Left forelimb (tissue), 1 donor: ENCODE data around the gene TTC21A.
"Not testable (repeated sequence)": the region's sequence is repeated elsewhere in the genome, so short reads cannot be mapped to it uniquely, and the experiment has no call there.

Experiments
- DNase-seq: peaks from one replicate; pipeline ENCODE4 v3.0.0-alpha.2; 2018; ENCODE audit warnings: low spot score

Gene TTC21A

GRCh38 chr3:39150803-39151631 lies 43.5 kb downstream of the TTC21A start:
- no peak for DNase-seq

DNA sequence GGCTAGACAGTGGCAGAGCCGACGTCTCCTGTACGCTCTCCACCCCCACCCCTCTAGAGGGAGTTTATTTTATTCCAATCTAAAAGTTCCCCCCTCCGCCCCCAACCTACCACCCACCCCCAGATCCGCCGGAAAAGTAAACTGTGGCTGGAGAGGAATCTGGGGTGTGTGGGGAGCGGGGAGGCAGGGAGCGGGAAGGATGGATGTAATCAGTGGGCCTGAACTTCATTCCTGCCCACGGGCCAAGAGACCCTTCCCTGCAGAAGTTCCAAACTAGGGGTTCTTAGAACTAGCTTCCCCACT lies 46.4 kb downstream of the TTC21A start:
- DNase-seq, result no peak

DNA sequence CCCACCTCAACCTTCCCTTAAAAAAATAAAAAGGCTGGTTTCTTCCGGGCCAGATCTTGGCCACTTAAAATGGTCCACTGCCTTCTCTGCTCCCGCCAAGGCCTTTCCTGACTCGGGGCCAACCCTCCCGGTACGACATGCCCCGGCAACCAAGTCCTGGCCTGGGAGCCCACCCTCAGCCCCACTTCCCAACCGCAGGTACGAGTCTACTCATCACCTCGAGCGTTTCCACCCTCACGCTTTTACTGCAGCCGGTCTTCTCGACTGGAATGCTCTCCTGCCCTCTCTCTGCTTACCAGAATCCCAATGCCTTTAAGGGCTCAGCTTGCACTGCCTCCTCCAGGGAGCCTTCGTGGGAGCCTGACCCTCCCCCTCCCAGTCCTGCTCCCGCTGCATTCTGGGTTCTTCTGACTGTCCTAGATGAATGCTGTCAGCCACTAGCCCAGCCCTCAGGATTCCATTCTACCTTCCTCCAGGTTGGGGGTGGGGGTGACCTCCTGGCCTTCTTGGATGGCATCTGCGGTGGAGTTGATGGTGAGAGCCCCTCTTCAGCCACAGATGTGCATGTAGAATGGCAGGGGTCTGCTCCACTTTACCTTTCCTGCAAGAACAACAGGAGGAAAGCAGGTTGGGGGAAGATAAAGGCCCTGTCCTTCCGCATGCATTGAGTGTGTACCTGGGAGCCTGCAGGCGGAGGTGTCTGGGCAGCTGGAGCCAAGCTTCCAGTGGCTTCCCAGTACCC lies 47.0 kb downstream of the TTC21A start:
- DNase-seq, result no peak

DNA sequence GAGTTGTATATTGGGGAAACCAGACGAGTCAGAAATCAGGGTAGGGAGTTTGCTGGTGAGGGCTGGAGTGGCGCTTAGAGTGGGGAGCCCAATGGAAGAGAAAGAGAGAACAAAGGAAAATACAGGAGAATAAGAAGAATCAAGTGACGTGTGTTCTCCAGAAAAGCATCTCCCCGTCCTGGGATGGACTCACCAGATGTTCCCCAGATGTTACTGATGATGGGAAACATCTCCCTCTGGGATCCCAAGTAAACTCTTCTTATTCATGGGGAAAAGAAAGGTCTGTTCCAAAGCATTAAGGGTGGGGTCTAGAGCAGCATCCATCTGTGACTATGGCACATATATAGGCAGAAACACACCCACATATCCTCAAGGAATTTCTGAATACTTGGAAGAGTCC lies 48.9 kb downstream of the TTC21A start:
- no peak for DNase-seq

DNA sequence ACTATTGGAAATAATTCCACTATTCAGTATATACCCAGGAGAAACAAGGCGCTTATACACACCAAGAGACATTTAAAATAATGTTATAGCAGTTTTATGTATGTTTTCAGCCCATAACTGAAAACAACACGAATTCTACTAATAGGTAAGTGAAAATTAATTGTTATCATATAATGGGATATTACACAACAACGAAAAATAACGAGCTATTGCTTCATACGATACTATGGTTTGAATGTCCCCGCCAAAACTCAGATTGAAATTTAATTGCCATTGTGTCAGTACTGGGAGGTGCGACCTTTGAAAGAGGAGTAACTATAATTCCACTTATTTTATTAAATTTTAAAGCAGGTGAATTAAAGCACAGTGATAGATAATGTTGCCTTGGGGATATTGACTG lies 49.9 kb downstream of the TTC21A start:
- DNase-seq, result no peak

GRCh38 chr3:39158148-39158715 lies 50.8 kb downstream of the TTC21A start:
- no peak for DNase-seq

GRCh38 chr3:39164414-39164813 lies 56.9 kb downstream of the TTC21A start:
- DNase-seq, result no peak

- no peak for DNase-seq
Measured at GRCh38 chr3:39165518-39165917, 58.0 kb downstream of the TTC21A start.

GRCh38 chr3:39166134-39166710 lies 58.7 kb downstream of the TTC21A start:
- no peak for DNase-seq

DNA sequence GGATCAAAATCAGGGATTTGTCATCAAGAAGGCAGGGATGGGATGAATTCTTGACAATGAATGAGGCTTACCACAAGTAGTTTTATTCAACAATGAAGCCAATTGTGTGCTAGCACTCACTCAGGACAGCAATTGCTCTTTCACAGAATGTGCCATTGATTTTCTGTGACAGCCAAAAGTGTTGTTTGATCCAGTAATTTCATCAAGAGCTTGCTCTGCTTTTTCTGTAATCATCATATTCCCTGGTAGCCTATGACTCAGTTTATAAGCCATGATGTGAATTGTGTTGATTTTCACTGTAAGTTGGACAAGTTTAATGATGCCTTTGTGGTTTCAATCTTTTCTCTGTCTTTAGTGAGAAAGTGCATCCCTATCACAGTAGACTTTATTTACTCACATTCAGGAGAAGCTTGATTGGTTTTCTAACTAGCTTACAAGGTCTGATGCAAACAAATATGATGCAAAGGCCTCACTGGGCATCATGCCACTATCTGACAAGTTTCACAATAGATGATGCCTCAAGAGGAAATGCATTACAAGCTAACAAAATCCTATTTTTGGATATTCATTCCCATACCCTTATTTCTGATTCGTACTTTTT lies 59.6 kb downstream of the TTC21A start:
- no peak for DNase-seq

- no peak for DNase-seq
Measured at GRCh38 chr3:39168156-39168780, 60.8 kb downstream of the TTC21A start.

DNA sequence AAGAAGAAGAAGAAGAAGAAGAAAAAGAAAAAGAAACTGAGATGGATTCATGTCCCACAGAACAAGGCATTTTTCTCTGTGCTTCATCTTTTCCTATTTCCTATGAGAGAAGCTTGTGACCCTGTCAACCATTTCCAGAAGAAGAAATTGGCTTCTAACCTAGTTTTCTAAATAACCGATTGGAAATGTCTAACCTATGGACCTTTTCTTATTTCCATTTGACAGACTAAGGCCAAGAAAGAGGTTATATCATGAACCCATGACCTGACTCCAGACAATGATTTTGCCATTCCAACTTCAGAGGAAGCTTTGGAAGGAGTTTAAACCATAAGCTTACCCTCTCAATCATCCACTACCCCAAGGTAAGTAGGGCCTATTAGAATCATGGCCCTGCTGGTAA lies 62.2 kb downstream of the TTC21A start:
- no peak for DNase-seq

GRCh38 chr3:39170461-39170860 lies 63.0 kb downstream of the TTC21A start:
- no peak for DNase-seq

DNA sequence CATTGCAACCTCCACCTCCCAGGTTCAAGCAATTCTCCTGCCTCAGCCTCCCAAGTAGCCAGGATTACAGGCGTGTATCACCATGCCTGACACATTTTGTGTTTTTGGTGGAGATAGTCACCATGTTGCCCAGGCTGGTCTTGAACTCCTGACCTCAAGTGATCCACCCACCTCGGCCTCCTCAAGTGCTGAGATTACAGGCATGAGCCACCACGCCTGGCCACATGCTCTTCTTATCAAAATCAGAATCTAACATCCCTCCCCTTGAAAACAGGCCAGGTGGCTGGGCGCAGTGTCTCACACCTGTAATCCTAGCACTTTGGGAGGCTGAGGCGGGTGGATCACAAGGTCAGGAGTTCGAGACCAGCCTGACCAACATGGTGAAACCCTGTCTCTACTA lies 63.4 kb downstream of the TTC21A start:
- not testable (repeated sequence) for DNase-seq

DNA sequence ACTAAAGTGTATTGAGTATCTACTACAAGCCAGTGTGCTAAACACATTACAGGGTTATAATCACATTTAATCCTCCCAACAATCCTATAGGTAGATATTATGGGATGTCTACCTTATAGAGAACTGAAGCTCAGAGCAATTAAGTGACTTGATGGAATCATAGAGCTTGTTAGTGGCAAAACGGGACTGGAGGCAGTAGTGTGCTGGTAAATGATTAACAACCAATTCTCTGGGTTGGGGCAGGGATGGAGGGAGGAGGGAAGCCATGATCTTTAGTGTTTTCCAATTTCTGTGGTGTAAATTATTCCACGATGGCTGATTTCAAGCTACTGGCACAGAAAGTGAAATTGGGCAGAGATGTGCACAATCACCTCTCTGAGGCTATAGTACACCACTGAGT lies 64.4 kb downstream of the TTC21A start:
- no peak for DNase-seq

DNA sequence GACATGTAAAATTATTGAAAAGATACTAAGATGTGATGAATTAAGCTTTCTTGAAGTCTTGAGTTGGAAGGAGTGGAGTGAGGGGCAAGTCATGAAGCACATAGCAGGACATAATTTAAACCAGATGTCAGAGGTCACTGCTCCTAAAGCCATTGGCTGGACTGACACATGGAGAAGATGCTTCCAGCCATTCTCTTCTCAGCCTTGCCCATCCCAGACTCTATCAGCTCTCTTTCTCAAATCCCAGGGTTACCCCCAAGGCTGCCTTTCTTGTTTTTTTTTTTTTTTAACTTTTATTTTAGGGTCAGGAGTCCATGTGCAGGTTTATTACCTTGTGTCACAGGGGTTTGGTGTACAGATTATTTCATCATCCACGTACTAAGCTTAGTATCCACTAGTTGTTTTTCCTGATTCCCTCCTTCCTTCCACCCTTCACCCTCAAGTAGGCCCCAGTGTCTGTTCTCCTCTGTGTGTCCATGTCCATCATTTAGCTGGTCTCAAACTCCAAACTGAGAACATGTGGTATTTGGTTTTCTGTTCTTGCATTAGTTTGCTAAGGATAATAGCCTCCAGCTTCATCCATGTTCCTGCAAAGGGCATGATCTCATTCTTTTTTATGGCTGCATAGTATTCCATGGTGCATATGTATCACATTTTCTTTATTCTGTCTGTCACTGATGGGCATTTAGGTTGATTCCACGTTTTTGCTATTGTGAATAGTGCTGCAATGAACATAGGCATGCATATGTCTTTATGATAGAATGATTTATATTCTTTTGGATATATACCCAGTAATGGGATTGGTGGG lies 66.0 kb downstream of the TTC21A start:
- DNase-seq, result no peak

DNA sequence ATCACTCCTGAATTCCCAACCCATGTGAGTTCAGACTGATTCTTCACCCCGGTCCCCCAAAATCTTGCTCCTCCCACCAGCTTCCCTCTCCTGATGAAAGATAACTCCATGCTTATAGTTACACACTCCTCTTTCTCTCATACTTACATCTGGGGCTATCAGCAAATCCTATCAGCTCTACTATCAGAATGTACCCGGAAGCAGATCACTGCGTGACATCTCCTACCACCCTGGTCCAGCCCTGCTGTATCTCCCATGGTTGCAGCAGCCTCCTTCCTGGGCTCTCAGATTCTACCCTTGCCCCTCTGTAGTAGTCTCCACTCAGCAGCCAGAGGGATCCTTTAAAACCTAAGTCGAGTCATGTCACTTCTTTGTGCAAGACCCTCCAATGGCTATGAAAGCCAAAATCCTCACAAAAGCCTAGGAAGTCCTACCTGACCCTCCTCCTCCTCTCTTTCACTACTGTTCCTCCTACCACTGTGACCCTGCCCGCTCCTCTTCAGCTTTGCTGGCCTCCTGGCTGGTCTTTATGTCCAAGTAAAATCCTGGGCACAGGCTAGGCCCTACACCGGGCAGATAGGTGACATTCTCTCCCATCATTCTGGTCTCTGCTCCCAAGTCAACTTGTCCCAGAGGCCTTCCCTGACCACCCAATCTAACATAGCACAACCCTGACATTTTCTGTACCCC lies 68.7 kb downstream of the TTC21A start:
- DNase-seq, result no peak

- peak; percentile 93 for DNase-seq
Measured at GRCh38 chr3:39177708-39178332, 70.3 kb downstream of the TTC21A start.

DNA sequence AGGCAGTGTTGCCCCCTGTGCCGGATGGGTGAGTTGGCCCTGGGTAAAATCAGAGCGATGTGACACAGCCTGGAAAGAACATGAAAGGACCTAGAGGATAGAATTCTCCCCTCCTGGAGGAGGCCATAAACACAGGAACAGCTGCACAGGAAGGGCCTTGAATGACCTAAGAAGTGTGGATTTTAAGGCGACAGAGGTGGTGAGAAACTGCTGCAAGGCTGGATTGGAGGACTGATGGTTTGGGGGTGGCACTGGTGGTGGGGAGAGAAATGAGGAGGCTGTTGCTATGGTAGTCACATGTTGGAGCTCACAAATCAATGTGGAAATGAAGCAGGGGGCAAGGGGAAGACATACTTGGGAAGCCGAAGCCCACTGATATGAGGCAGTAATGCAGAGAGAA lies 71.1 kb downstream of the TTC21A start:
- DNase-seq, result no peak

DNA sequence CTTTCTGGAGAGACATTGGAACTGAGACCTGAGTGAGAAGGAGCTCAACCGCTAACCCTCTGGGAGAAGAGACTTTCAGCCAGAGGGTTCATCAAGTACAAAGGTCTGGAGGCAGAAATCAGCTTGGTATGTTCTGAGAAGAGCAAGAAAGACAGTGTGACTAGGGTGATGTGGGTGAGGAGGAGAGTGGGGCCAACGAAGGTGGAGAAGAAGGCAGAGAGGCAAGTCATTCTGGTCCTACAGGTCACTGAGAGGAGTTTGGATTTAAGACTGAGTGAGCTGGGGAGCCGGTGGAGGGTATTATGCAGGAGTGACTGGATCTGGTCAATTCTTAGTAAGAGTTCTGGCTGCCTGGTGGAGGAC lies 72.7 kb downstream of the TTC21A start:
- no peak for DNase-seq
